Fibroblast of the conjunctiva (primary cell): ENCODE measurements around the gene PPIP5K1.

Experiments
- DNase-seq: peaks from one replicate; pipeline ENCODE4 v3.0.0-alpha.2; 2010; ENCODE audit warnings: low read depth

Gene PPIP5K1

DNA sequence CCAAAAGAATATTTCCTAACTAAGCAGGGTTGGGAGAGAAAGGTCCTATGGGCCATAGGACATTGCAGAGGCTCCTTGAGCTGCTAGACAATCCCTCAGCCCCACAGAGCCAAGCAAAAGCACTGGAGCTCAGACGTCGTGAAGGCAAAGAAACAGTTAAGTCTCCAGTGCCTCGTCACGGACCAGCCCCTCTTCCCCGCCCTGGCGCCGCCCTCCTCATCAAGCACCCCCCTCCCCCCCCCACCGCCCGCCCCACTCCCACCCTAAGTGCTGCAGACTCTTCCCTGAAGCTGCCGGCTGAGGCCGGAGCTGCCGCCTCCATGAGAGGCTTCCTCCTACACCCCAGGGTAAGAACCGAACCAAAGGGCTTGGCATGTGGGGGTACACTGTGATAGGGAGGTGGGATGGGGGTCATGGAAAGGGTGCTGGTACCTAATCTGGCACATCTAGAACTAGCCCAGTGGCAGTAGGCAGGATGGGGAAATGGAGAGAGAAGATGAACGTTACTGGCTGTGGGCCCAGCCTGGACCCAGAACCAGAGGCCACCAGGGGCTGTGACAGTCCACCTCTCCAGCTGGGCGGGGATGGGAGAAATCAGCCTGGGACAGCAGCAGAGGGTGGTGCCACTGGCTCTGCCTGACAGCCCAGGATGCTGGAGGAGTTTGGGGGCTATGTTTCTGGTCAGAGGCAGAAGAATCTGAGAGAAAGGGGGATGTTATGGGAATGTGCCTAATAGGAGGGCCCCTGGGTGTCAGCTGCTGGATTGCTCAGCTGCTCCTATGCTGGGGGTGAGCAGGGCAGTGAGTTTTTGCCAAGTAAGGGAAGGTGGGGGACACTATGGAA lies 72.4 kb downstream of the PPIP5K1 start, which contains the start of gene MAP1A:
Gene MAP1A, plus strand, starts transcription at position 255 of the 843 bp plus-strand sequence. CDS start 3,866 bp downstream, outside the sequence.
- peak; percentile 43 for DNase-seq

DNA sequence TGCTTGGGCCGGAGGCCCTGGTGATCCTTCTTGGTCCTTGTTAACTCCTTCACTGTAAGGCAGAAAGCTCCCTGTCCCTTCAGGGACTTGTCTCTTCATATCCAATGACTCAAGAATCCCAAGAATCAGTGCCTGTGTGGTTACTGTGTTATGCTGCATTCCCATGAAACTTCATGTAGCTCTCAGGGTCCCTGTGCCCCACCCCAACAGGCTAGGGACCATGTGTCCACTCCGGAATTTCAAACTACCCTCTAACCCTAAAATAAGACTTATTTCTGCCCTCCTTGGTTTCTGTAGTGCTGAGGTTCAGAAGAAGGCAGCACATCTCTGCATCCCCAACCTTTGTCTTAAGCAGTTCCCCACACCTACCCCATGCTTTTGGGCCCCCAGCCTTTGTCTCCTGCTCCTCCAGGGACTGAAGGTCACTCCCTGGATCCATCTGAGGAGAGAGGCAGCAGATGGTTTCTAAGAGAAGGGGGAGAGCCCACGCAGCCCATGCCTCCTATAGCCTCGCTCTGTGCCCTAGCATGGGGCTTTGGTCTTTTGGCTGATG lies 73.1 kb downstream of the PPIP5K1 start:
- DNase-seq, result peak; percentile 42

DNA sequence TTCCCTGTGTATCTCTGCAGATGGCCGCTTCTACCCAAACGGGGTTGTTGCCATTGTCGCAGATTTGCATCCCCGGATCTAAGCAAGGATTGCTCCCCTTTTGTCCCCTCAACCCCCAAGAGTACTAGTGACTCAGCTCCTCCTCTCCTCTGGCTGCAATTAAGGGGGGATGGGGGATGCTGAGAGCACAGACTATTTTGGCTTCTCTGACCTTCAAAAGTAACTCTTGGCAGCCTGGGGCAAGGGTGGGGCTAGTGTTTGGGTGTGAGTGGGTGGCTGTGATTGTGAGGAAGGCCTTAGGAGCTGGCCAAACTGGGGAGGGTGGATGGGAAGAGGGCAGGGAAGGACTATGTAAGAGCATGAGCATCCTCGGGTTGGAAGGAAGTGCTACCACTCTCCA lies 73.8 kb downstream of the PPIP5K1 start:
- DNase-seq, result peak; percentile 56

DNA sequence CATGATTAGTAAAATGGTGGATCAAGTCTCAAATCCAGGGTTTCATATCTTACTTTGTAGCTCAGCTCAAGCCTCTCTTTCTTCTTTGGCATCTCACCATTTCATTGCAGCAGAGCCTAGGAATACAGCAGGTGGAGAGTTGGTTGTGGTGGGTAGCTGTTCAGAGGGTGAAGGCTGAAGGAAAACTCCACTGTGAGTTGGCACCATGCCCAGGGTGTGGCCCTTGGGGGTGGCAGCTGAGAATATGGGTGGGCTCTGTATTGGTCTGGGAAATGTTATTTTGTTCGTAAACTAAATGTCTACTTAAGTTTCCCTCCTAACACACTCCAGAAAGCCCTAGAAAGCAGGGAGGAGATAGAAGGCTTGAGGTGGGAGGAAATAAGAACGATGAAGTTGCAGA lies 74.3 kb downstream of the PPIP5K1 start:
- no peak for DNase-seq

DNA sequence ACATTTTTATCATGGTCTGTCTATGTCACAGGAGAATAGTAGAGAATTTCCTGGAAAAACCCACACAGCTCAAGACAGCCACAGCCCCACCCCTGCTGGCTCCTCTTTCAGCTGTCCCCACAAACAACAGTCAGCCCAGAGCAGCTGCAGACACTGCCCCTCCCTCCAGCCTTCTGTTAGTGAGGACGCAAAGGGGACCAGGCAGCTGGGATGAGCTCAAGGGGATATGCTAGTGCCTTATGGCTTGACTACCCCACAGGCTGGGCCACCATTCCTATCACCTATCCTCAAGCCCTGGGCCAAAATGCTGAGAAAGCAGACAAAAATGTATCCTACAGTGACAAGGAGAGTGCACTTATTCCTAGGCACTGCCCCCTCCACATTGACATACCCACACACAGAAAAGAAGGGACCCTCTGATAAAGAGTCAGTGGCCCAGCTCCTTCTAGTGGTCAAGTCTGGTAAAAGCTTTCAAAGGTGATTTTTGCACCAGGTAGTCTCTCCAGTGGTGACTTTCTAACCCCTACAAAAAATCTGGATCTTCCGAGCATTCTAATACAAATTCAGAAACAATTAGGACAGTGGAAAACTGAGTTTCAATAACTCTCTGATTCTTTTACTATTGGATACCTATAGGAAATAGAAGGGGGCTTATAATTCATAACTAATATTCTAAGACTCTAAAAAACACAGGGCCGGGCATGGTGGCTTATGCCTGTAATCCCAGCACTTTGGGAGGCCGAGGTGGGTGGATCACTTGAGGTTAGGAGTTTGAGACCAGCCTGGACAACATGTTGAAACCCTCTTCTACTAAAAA lies 75.6 kb downstream of the PPIP5K1 start:
- DNase-seq, result no peak

DNA sequence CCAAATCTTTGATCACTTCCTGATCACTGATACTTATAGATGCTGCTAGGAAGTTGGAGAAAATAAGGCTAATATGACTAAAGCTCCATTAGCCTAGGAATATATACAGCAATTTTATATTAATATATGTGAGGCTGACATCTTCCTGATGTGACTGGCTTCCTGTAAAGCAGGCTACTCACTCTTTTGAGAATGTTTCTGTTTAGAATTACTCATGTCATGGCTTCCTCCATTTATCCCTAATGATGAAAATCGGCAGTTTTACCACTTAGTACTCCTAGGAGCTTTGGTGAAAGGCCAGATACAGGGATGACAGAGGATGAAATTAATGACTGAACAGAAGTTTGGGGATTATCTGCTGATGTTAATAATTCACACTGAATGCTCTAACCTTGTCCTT lies 76.5 kb downstream of the PPIP5K1 start:
- no peak for DNase-seq

DNA sequence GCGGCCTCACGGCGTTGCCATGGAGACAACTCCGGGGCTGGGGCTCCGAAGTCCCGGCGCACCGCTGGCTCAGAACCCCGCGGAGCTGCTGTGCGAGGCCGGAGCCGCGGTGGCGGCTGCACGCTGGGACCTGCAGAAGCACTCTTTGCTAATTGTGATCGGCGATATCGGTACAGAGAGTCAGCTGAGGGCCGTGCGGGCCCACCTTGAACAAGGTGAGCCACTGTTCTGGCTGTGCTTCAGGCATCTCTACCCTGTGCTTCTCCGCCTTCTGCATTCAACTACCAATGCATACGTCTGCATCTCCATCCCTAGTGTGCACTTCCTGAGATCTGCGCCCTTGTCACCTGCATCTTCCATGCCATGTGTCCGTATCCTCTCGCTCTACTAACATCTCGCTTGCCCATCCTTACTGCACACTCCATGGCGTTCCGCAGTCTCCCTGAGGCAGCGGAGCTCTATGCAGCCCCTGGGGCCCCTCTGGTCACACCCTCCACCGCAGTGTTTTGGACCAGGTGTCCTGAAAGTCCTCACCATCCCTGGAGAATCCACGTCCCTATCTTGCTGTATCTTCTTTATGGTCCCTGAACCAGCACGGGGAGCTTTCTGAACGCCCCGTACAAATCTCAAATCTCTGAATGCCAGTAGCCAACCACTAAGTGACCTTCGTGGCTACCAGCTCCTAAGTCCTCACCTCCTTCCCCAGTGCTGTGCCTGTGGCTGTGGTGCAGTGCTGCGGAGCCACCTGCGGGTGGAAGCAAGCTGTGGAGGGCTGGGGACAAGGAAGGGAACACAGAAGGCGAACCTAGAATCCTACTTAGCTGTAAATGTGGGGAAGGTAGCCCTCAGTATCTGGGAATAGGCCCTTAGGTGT lies 78.8 kb downstream of the PPIP5K1 start:
- no peak for DNase-seq

DNA sequence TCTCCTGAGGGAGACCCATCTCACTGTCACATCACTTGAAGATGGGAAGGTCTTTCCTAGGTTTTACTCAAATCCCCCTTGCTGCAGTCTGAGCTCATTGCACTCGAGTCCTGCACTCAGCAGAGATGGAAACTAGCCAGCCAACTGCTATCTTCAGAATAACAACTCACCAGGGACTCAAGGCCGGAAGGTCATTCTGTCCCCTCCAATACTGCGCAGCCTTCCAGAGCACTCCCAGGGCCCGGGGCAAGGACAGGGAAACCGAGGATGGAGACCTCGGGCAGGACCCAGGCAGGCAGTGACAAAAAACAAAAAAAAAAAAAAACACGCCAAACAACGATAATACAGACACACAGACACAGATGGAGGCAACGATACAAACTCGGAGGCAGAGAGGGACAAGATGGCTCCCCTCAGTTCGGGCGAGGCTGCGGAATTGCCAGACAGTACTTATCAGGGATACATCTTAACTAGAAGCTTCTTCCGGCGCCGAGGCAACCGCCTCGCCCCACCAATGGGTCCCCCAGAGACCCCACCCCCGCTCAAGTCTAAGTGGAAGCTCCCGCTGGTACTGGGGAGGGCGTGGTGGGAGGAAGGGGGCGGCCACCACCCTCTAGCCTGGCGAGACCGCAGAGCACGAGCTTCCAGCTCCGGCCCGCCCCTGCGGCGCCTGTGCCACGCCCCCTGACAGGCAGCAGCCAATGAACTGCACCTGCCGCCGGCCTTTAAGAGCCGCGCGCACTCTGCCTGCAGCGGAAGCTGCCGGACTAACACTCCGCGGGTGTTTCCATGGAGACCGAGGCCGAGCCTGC lies 79.6 kb downstream of the PPIP5K1 start:
- DNase-seq, result peak; percentile 99

DNA sequence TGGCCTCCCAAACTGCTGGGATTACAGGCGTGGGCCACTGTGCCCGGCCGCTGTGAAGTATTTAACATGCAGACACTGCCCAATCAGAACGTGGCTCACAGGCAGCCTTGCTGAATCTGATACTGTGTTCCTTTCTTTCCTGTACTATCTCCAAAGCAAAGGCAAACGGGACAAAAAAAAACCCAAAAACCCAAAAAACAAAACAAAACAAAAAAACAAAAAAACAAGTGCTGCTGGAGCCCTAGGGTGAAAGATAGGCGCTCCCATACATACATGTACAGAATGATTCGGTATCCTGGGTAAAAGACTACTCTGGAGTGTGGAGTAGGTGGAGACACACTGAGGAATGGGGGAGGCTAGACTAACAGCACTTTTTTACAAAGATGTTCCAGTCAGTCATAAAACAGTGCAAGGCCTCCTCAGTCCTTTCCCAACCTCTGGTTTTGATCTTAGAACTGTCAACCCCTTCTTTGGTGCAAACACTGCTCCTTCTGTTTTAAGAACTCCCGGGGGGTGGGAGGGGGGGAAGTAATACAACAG lies 80.3 kb downstream of the PPIP5K1 start:
- no peak for DNase-seq

DNA sequence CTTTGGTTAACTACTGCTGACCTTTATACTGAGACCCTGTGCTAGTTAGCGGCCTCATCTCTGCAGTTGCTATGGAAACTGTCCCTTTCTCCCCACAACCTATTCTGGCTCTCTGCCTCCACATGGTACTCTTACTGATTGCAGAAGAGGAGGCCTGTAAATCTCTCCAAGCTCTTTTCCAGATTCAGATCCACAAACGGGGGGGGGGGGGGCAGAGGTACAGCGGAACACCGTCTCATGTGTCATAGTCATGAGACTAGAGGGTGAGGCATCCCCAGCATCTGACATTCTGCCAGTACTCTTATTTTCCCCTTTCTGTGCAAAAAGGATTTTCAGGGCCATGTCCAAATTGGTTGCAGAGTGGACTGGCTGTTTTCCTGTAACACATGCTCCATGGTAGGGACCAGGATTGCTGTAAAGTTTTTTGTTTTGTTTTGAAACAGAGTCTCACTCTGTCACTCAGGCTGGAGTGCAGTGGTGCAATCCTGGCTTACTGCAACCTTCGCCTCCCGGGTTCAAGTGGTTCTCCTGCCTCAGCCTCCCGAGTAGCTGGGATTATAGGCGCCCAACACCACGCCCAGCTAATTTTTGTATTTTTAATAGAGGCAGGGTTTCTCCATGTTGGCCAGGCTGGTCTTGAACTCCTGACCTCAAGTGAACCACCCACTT lies 80.9 kb downstream of the PPIP5K1 start:
- peak; percentile 62 for DNase-seq

DNA sequence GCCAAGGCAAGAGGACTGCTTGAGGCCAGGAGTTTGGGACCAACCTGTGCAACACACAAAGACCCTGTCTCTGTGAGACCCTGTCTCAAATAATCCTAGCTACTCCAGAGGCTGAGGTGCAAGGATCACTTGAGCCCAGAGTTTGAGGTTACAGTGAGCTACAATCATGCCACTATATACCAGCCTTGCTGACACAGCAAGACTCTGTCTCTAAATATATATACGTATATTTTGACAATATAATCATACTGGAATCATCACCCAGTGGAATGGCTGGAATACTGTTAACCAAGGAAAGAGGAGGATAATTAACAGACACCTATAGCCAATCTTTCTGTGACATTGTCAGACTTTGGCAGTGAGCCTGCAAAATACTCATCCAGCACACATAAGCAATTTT lies 81.6 kb downstream of the PPIP5K1 start:
- no peak for DNase-seq

DNA sequence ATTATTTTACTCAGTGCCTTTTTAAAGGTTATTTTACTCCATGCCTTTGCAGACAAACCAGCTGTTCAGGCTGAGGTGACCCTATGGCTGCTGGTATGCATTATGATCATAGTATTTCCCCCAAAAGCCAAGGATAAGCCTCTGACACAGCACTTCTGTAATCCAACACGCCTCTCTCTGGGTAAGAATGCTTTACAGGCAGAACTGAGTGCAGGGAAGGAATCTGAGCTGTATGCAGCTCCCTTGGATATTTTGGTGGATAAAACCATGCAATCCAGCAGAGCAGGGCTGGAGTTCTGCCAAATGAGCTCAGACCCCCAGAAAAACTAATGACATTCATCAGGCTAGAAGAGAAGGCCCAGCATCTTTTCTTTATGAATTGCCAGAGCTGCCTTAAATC lies 84.3 kb downstream of the PPIP5K1 start:
- DNase-seq, result peak; percentile 46

DNA sequence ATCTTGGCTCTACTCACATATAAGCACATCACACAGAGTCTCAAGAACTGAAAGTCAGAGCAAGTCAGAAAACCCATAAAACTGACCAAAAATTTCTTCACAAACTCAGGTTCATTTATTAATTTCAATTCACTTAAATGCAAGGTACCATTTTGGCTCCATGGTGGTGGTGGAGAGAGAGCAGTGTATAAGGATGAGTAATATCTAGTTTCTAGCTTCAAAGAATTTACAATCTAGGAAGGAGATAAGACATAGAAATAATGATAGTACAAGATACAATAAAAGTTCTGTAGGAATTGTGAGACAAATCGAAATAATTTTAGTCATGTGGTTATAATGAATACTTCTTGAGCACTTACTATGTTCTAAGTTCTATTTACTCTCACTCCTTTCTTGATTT lies 90.4 kb downstream of the PPIP5K1 start:
- DNase-seq, result no peak

DNA sequence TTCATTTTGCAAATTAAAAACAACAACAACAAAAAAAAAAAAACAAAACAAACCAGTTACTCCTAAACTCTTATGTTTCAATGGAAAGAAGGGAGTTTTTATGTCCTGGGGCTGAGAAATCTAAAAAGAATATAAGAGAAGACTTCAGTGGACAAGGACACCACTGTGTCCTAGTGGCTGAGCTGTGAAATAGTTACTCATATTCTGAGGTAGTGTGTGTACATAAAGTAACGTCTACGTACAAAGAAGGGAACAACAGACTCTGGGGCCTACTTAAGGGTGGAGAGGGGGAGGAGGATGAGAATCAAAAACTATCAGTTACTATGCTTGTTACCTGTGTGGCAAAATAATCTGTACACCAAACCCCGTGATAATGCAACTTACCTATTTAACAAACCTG lies 91.0 kb downstream of the PPIP5K1 start:
- no peak for DNase-seq

DNA sequence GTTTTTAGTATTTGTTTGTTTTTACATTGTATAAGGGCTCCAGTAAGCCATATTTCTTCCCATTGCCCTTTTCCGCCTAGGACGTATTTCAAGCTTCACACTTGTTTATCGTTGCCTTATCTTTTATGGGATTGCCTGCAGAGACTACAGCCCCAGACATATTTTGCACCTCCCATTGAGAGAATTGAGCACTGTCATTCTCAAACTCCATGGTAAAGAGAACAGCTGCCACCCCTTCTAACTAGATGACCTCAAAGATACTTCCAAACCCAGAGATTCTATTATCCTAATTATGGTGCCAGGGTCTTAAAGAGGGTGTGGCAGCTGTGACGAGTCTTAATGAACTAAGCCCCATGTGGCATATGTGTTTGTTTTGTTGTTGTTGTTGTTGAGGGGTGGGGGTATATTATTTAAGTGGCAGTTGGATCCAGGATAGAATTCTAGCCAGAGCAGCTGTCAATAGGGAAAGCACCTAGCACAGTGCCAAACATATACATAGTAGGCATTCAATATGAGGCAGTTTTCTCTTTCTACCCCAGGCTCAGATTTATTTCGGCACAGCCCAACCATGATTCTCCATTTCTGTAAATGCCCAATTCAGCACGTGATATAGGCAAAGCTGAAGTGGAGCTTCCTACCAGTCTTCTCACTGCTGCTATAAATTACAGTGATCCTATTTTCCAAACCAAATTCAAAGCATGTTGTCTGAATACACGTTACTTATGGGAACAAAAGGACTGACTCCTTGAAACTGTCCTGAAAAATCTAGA lies 96.1 kb downstream of the PPIP5K1 start:
- no peak for DNase-seq

DNA sequence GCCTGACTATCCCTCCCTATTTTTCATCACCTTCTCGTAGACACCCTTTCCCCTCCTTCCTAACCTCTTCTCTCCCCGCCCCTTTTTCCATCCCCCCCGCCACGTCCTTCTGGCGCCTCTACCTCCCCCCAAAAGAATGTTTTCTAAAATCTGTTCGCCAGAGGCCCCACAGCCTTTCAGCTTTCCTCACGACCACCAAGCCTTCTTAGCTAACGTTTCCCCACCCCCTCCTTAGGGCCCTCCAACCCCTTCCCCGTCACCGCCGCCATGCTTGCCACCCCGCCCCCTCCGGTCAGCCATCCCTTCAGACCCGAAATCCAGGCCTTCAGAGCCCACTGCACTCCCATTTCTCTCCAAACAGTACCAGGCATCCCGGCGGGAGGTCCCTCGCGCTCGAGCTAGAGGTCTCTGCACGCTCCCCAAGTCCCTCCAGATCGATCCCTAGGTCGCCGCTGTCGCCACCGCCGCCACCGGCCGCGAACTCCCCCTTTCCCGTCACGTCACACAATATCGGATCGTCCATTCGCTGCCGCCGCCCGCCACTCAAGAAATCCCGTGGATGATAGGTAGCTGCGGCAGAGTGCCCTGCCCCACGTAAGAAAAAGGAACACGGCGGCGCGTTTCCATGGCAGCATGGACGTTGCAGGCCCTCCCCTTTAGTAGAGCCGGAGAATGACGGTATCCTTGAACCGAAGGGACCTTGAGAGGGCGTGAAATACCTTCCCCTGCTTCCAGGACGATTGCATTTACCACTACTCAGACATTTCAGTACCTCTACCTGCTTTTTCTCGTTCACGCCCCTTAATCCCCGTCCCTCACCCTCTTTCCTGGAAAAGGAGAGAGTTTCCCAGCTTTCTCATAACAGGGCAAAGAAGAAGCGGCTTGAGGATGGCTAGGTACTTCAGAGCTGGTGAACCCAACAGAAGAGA lies 97.1 kb downstream of the PPIP5K1 start, which contains the start of gene TP53BP1:
Gene TP53BP1, minus strand, starts transcription at position 484 of the 929 bp plus-strand sequence. Its CDS starts 113 bp downstream, at position 371.
- peak; percentile 88 for DNase-seq

DNA sequence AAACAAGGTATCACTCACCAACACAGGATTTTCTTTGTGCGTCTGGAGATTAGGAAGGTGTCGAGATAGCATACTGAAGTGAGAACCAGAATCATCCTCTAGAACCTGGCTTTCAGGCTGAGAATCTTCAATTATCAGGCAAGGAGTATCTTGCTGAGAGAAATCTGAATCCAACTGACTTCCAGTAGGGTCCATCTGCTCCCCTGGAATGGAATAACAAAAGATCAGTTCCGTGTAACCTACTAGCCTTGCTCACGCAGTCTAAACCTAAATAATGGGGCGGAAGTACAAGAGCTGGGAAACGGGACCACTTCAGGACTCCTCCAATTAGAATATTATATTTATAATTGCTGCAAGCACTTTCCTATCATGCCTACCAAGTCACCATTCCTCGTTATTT lies 97.7 kb downstream of the PPIP5K1 start:
- no peak for DNase-seq

DNA sequence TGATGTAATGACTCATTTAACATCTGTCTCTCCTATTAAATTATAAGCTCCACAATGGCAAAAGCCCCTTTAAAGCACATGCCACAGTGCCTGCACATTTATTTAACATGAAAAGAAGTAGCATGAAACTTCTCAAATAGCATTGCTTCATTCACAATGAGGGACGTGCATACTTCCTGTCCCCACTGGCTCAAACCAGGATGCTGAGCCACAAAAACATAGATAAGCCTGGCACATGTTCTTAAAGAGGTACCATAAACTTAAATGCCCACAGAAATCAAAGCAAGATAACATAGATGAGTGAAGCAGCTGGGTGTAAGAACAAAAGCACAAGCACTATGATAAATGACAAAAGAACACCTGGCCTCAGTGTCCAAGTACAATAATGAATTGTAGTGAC lies 100.8 kb downstream of the PPIP5K1 start:
- DNase-seq, result no peak
